ENCODE results near the gene TUBGCP6.

The TUBGCP6 gene

GRCh38 chr22:50176850-50177536 is 67.8 kb downstream of the TUBGCP6 start:
- DNase-seq (ENCODE audit: low read depth, low spot score), result no peak
- TF ChIP-seq, protein P1, sequence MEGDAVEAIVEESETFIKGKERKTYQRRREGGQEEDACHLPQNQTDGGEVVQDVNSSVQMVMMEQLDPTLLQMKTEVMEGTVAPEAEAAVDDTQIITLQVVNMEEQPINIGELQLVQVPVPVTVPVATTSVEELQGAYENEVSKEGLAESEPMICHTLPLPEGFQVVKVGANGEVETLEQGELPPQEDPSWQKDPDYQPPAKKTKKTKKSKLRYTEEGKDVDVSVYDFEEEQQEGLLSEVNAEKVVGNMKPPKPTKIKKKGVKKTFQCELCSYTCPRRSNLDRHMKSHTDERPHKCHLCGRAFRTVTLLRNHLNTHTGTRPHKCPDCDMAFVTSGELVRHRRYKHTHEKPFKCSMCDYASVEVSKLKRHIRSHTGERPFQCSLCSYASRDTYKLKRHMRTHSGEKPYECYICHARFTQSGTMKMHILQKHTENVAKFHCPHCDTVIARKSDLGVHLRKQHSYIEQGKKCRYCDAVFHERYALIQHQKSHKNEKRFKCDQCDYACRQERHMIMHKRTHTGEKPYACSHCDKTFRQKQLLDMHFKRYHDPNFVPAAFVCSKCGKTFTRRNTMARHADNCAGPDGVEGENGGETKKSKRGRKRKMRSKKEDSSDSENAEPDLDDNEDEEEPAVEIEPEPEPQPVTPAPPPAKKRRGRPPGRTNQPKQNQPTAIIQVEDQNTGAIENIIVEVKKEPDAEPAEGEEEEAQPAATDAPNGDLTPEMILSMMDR (IDR thresholded peaks at IDR 0.05; ENCODE audit: insufficient read depth, low read length, missing control alignments), result no peak
- no peak overlapping the region for H3K4me3 ChIP-seq (ENCODE audit: low read depth, low read length)
- POLR2A ChIA-PET, result no interaction called here
- CTCF ChIA-PET, result no interaction called here

DNA sequence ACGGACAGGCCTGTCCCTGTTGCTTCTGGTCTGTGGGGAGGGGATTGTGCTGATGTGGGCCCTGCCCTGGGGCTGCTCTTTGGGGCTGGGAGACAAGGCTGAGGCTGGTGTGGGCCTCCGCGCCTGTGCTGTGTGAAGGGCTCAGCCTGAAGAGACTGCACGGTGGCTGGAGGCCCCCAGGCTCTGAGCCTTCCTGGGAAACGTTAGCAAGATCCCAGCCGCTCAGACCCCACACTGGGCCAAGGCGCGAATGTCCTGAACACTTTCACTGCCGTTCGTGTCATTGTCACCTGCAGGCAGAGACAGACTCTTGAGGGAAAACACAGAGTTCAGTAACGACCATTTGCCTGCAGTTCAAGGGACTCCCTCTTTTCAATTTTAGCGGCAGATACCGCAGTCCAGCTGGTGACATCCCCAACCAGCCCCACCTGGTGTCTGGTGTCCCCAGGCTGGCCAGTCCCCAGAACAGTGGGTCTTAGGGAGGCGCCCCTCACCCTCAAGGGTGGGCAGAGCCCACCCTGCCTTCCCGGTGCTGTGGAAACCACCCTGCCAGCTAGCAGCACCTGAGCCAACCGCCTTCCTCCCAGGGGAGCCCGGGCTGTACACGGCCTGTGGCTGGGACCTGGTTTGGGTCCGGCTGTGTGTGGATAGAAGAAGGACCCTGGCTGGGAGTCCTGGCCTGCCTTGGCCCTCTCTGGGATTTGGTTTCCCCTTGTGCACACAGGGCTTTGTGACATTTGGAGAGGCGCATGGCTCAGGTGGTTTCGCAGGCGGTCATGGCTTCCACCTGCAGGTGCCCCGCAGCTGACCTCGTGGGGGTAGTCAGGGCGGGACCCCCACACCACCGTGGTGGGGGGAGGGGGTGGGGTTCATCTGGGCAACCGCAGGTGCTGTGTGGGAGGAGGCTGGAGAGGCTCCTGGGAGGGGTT is 68.6 kb downstream of the TUBGCP6 start:
- TF ChIP-seq, protein P1 (IDR thresholded peaks at IDR 0.05; ENCODE audit: insufficient read depth, low read length, missing control alignments), result no peak
- DNase-seq (ENCODE audit: low read depth, low spot score), result no peak
- ChIA-PET POLR2A (no interaction called here), CTCF (no interaction called here)
- no peak overlapping the region for H3K4me3 ChIP-seq (ENCODE audit: low read depth, low read length)

- ChIA-PET CTCF (interaction anchor here (1.4 kb wide), 1 partner anchor 9 kb away, joined by 3 read pairs; no protein-coding TSS in a partner anchor), POLR2A (no interaction called here)
- H3K4me3 ChIP-seq (ENCODE audit: low read depth, low read length), result no peak overlapping the region
- DNase-seq (ENCODE audit: low read depth, low spot score), result no peak
- TF ChIP-seq, protein P1 (IDR thresholded peaks at IDR 0.05; ENCODE audit: insufficient read depth, low read length, missing control alignments), result no peak
These were observed 69.7 kb downstream of the TUBGCP6 start for GRCh38 chr22:50175191-50175461.

- DNase-seq (ENCODE audit: low read depth, low spot score), result no peak
- TF ChIP-seq, protein P1 (IDR thresholded peaks at IDR 0.05; ENCODE audit: insufficient read depth, low read length, missing control alignments), result no peak
- ChIA-PET POLR2A (interaction anchor here (0.7 kb wide), 1 partner anchor 219 kb away, joined by 3 read pairs; no protein-coding TSS in a partner anchor), CTCF (interaction anchor here (1.4 kb wide), 1 partner anchor 10 kb away, joined by 3 read pairs; no protein-coding TSS in a partner anchor)
- no peak overlapping the region for H3K4me3 ChIP-seq (ENCODE audit: low read depth, low read length)
These were observed 70.2 kb downstream of the TUBGCP6 start for GRCh38 chr22:50174382-50175190.

GRCh38 chr22:50173983-50174355 is 70.9 kb downstream of the TUBGCP6 start:
- no peak for DNase-seq (ENCODE audit: low read depth, low spot score)
- ChIA-PET CTCF (interaction anchor here (1.4 kb wide), 1 partner anchor 11 kb away, joined by 3 read pairs; no protein-coding TSS in a partner anchor), POLR2A (interaction anchor here (0.7 kb wide), 1 partner anchor 218 kb away, joined by 3 read pairs; no protein-coding TSS in a partner anchor)
- TF ChIP-seq, protein P1 (IDR thresholded peaks at IDR 0.05; ENCODE audit: insufficient read depth, low read length, missing control alignments), result no peak
- no peak overlapping the region for H3K4me3 ChIP-seq (ENCODE audit: low read depth, low read length)
